OCI-LY7 (cell line): Measurements from ENCODE around the gene ROCK2. TPM values are rescaled to one million over a fixed set of nuclear protein-coding genes. Genes with fewer than 3 reads are reported as not detected.

Experiments used
- BruUV-seq: library from RNA; stranded (reverse); fragments of 400-500 nt; replicated peaks from 2 replicates; lab custom pipeline; 2021; lab: Mats Ljungman, UMichigan
- CTCF ChIA-PET: fragments of 300-600 bp; sonication (Branson Sonifier 250); formaldehyde crosslinking; loops from one replicate; lab custom pipeline; 2022; ENCODE audit warnings: antibody characterized with exemption; ENCODE audit not compliant: unreplicated experiment; lab: Charles Lee
- POLR2A ChIA-PET: fragments of 300-600 bp; sonication (Branson Sonifier 250); formaldehyde crosslinking; loops from one replicate; lab custom pipeline; 2022; ENCODE audit warnings: antibody characterized with exemption; lab: Charles Lee
- DNase-seq: peaks from one replicate; pipeline ENCODE4 v3.0.0-alpha.2; 2015; ENCODE audit warnings: low spot score
- H2AFZ ChIP-seq: fragments of 200-600 bp; sonication (generic), shearing (Covaris generic); 2 replicates; pipeline ENCODE4 v1.6.1; 2014; ENCODE audit warnings: mild to moderate bottlenecking, antibody characterized with exemption, low read length, moderate library complexity
- H3K27ac ChIP-seq: fragments of 200-600 bp; sonication (generic); 2 replicates; pipeline ENCODE4 v1.5.1; 2014; ENCODE audit warnings: mixed run types, low read depth, mild to moderate bottlenecking, moderate library complexity, low read length, inconsistent platforms; ENCODE audit not compliant: poor library complexity, severe bottlenecking
- H3K36me3 ChIP-seq: fragments of 200-600 bp; sonication (generic); 2 replicates; pipeline ENCODE4 v1.6.1; 2014; ENCODE audit warnings: mild to moderate bottlenecking, antibody characterized with exemption, low read length, moderate library complexity, mixed read lengths; ENCODE audit not compliant: insufficient read depth
- H3K4me1 ChIP-seq: fragments of 200-600 bp; sonication (generic); 2 replicates; pipeline ENCODE4 v1.5.1; 2014; ENCODE audit warnings: mild to moderate bottlenecking, low read length; ENCODE audit not compliant: insufficient read depth, poor library complexity, severe bottlenecking
- H3K4me2 ChIP-seq: fragments of 200-600 bp; sonication (generic); 2 replicates; pipeline ENCODE4 v1.6.1; 2014; ENCODE audit warnings: mild to moderate bottlenecking, low read length
- H3K4me3 ChIP-seq: fragments of 200-600 bp; sonication (generic); 2 replicates; pipeline ENCODE4 v1.5.1; 2014; ENCODE audit warnings: mild to moderate bottlenecking, low read depth, low read length; ENCODE audit not compliant: poor library complexity, severe bottlenecking
- H3K79me2 ChIP-seq: fragments of 200-600 bp; sonication (generic); 2 replicates; pipeline ENCODE4 v1.6.1; 2016; ENCODE audit warnings: low read depth, mild to moderate bottlenecking, low read length, moderate library complexity, mixed read lengths; ENCODE audit not compliant: insufficient read depth
- H3K9me2 ChIP-seq: fragments of 200-600 bp; sonication (generic); 2 replicates; pipeline ENCODE4 v1.6.1; 2016; ENCODE audit warnings: mild to moderate bottlenecking, low read length, mixed read lengths; ENCODE audit not compliant: insufficient read depth
- H3K9me3 ChIP-seq: fragments of 200-600 bp; sonication (generic); 2 replicates; pipeline ENCODE4 v1.6.1; 2014; ENCODE audit warnings: mild to moderate bottlenecking, mixed run types, low read length, mixed read lengths
- H4K20me1 ChIP-seq: fragments of 200-600 bp; sonication (generic); 2 replicates; pipeline ENCODE4 v1.6.1; 2014; ENCODE audit warnings: mild to moderate bottlenecking, antibody characterized with exemption, low read length, moderate library complexity, mixed read lengths; ENCODE audit not compliant: insufficient read depth
- CTCF ChIP-seq: fragments of 200-600 bp; sonication (generic); conservative IDR thresholded peaks from 2 replicates; pipeline ENCODE4 v1.5.1; 2014; ENCODE audit warnings: mild to moderate bottlenecking, antibody characterized with exemption, low read length, moderate library complexity, mixed read lengths
- EZH2phosphoT487 ChIP-seq: fragments of 200-600 bp; sonication (generic); IDR thresholded peaks from 2 replicates; pipeline ENCODE4 v1.6.1; 2018; ENCODE audit warnings: low read depth, borderline replicate concordance, mild to moderate bottlenecking, mixed run types, antibody characterized with exemption, low read length, moderate library complexity, mixed read lengths
- intact Hi-C: fragments of 100-400 bp; cut with micrococcal nuclease; formaldehyde crosslinking; loops from one replicate; pipeline ENCODE4 v1.10.0; 2022; ENCODE audit not compliant: unreplicated experiment
- total RNA-seq, 2 experiments: library from RNA; depleted of rRNA in 1 of 2; stranded (reverse); fragments of >200 nt in 1 of 2; shearing (Covaris generic) in 1 of 2; gene quantifications; 2 replicates each; pipeline ENCODE4 v1.2.3, GENCODE V29; 2014 to 2022

Gene ROCK2
- total RNA-seq, 2 experiments from 2014 or later: 12.4 to 21.0 TPM

GRCh38 chr2:11152591-11152990 lies 191.8 kb downstream of the ROCK2 start:
- Histone ChIP-seq H4K20me1 (no peaks in the 10 kb centered on the region; the same call in 1 of the 2 replicates), H3K79me2 (no peaks in the 10 kb centered on the region), H3K36me3 (no peaks in the 10 kb centered on the region), H3K9me3 (no peaks in the 10 kb centered on the region), H3K4me1 (peaks cover 14% of the 10 kb centered on the region), H3K27ac (no peak overlapping the region), H3K9me2 (no peaks in the 10 kb centered on the region), H3K4me3 (no peak overlapping the region), H3K4me2 (no peak overlapping the region), H2AFZ (no peak overlapping the region)
- no TSS peak for BruUV-seq
- POLR2A ChIA-PET: interaction anchor here (0.6 kb wide), 1 partner anchor 248 kb away, joined by 3 read pairs; no protein-coding TSS in a partner anchor
- TF ChIP-seq EZH2phosphoT487 (no peak), CTCF (no peak)
- CTCF ChIA-PET: no interaction called here
- intact Hi-C loops: no loop called here
- DNase-seq: no peak

DNA sequence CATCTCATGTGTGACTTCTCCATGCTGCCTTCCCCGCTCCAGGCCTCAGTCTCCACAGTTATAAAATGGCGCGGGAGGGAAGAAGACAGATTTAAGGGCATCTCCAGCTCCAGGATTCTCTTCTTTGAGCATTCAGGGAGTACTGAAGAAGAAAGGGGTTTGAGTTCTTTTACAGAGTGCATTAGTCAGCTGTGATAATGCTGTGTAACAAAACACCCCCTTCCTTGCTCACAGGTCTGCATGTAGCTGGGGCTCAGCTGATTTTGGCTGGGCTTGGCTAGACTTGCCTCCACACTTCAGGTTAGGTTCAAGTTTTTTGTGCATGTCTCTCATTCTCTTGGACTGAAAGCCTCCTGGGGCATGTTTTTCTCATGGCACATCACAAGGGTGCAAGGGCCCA lies 197.2 kb downstream of the ROCK2 start:
- no peaks in the 10 kb centered on the region for H3K79me2 ChIP-seq
- H3K27ac ChIP-seq: no peak overlapping the region
- POLR2A ChIA-PET: no interaction called here
- DNase-seq: no peak
- H3K9me3 ChIP-seq: no peaks in the 10 kb centered on the region
- no peak for TF ChIP-seq CTCF
- no peak for TF ChIP-seq EZH2phosphoT487
- H3K4me3 ChIP-seq: no peak overlapping the region
- no peaks in the 10 kb centered on the region for H3K9me2 ChIP-seq
- H3K4me1 ChIP-seq: peaks cover 7% of the 10 kb centered on the region
- H3K4me2 ChIP-seq: no peak overlapping the region
- CTCF ChIA-PET: interaction anchor here (0.6 kb wide), 1 partner anchor 903 kb away, joined by 3 read pairs; no protein-coding TSS in a partner anchor
- BruUV-seq: no TSS peak
- intact Hi-C loops: no loop called here
- no peaks in the 10 kb centered on the region for H4K20me1 ChIP-seq
- no peak overlapping the region for H2AFZ ChIP-seq
- H3K36me3 ChIP-seq: no peaks in the 10 kb centered on the region

DNA sequence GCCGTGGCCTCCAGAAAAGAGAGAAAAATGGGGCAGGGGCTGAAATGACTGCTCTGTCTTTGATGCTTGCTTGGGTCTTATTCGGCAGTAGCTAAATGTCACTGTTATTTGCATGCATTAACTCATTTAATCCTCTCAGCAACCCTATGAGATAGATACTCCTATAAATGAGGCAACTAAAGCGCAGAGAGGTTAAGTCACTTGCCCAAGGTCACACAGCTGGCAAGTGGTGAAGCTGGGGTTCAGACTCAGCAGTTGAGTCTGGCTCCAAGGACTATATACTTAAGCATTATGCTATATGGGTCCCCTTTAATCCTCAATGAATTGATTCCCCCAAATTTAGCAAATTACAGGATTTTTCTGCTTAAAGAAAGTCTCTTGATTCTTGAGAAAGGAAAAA lies 198.4 kb downstream of the ROCK2 start:
- ChIA-PET POLR2A (interaction anchor here (0.6 kb wide), 1 partner anchor 123 kb away, joined by 7 read pairs; no protein-coding TSS in a partner anchor), CTCF (interaction anchor here (0.6 kb wide), 1 partner anchor 13 kb away, joined by 6 read pairs; a partner anchor contains a TSS)
- Histone ChIP-seq H3K4me2 (no peak overlapping the region), H2AFZ (no peak overlapping the region), H3K9me2 (no peaks in the 10 kb centered on the region), H3K4me3 (no peak overlapping the region), H3K9me3 (no peaks in the 10 kb centered on the region), H3K36me3 (no peaks in the 10 kb centered on the region), H3K27ac (no peak overlapping the region), H4K20me1 (no peaks in the 10 kb centered on the region), H3K4me1 (peaks cover 7% of the 10 kb centered on the region), H3K79me2 (no peaks in the 10 kb centered on the region)
- BruUV-seq: no TSS peak
- DNase-seq: no peak
- TF ChIP-seq EZH2phosphoT487 (no peak), CTCF (no peak)
- intact Hi-C loops: no loop called here
